Gastroesophageal sphincter (tissue), 4 donors: ENCODE measurements around the gene PCDHGB5. TPM values are rescaled to one million over a fixed set of nuclear protein-coding genes. Genes with fewer than 3 reads are reported as not detected.
"Not testable (repeated sequence)": the region's sequence is repeated elsewhere in the genome, so short reads cannot be mapped to it uniquely, and the experiment has no call there.

ENCODE experiments used
- ATAC-seq: fragments of 150-250 bp; one replicate; pipeline ENCODE4 v1.9.1; 2016; ENCODE audit warnings: mild to moderate bottlenecking, moderate library complexity
- H3K27ac ChIP-seq, 4 donors: fragments of 200-600 bp; sonication (generic) in 3 of 4; 1 replicate in 3 of 4; 2 replicates in 1 of 4; pipeline ENCODE4 v1.5.1; 2016 to 2019
- H3K27me3 ChIP-seq: fragments of 200-600 bp; sonication (generic); one replicate; pipeline ENCODE4 v1.5.1; 2019
- H3K36me3 ChIP-seq, 2 donors: fragments of 200-600 bp; sonication (generic); one replicate each; pipeline ENCODE4 v1.5.1; 2019; ENCODE audit warnings: control low read depth in 1 of 2
- H3K4me1 ChIP-seq, 3 donors: fragments of 200-600 bp; sonication (generic); 1 replicate in 2 of 3; 2 replicates in 1 of 3; pipeline ENCODE4 v1.5.1; 2016 to 2019; ENCODE audit warnings: control low read depth in 2 of 3
- H3K4me3 ChIP-seq, 2 donors: fragments of 200-600 bp; sonication (generic); one replicate each; pipeline ENCODE4 v1.5.1; 2019; ENCODE audit warnings: mild to moderate bottlenecking in 1 of 2, moderate library complexity in 1 of 2
- H3K9me3 ChIP-seq, 3 donors: fragments of 200-600 bp; sonication (generic); one replicate each; pipeline ENCODE4 v1.5.1; 2017 to 2019; ENCODE audit warnings: control low read depth in 2 of 3
- EP300 ChIP-seq: sonication (generic); formaldehyde crosslinking; IDR thresholded peaks from one replicate; pipeline ENCODE4 v1.6.1; 2017; ENCODE audit warnings: antibody characterized with exemption, mild to moderate bottlenecking
- POLR2A ChIP-seq, 2 donors: fragments of 450-650 bp; IDR thresholded peaks; one replicate each; pipeline ENCODE4 v1.6.1; 2017; ENCODE audit warnings: antibody characterized with exemption in 2 of 2, mild to moderate bottlenecking in 2 of 2, moderate library complexity in 1 of 2
- POLR2AphosphoS5 ChIP-seq: sonication (generic); formaldehyde crosslinking; IDR thresholded peaks from one replicate; pipeline ENCODE4 v1.6.1; 2017; ENCODE audit warnings: antibody characterized with exemption
- WGBS, 2 donors: methylation state at CpG; one replicate each; pipeline ENCODE4 v1.1.5; 2018; ENCODE audit warnings: low coverage in 1 of 2; 5-methylcytosine and 5-hydroxymethylcytosine counted together
- total RNA-seq, 4 donors: library from RNA; depleted of rRNA; stranded (reverse); fragments of >200 nt; gene quantifications; one replicate each; pipeline ENCODE4 v1.1.0, GENCODE V29; 2016
- TF ChIP-seq, protein P1 (sequence below), 4 experiments: fragments of 200-600 bp in 2 of 4; fragments of 450-650 bp in 2 of 4; sonication (generic) in 1 of 4; IDR thresholded peaks; one replicate each; pipeline ENCODE4 v1.5.1; 2017 to 2019; ENCODE audit warnings: antibody characterized with exemption in 4 of 4, mild to moderate bottlenecking in 2 of 4, moderate library complexity in 2 of 4

Gene PCDHGB5
- total RNA-seq, 4 donors from 2014 or later, result 4.0 to 12.9 (median 9.8) TPM

DNA sequence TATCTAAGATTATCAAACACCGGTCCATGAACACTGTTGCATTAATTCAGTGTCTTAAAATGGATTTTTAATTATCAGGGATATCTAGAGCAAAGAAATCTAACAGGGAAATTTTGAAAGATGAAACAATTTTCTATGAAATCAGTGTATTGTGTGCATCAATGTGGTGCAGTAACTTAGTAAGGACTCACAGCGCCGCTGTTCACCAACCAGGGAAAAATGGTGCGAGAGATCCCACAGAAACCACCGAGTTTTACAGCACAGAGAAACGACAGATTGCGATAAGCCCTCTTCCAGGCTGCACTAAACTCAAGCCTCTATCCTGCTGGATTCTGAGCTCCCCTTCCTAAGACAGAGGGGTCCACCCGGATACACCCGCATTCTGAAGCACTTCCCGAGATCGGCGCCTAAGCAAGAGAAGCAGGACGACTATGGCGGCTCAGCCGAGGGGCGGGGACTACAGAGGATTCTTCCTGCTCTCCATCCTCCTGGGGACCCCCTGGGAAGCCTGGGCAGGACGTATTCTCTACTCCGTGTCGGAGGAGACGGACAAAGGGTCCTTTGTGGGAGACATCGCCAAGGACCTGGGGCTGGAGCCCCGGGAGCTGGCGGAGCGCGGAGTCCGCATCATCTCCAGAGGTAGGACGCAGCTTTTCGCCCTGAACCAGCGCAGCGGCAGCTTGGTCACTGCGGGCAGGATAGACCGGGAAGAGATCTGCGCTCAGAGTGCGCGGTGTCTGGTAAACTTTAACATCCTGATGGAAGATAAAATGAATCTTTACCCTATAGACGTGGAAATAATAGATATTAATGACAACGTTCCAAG lies 15.1 kb upstream of the PCDHGB5 start, which contains the start of gene PCDHGA7:
TSS of gene PCDHGA7 (plus strand) at position 274 of the 826 bp plus-strand sequence. CDS start at position 432, 158 bp downstream.
- Histone ChIP-seq H3K4me3 (peak within 1 kb of the TSS in 1 of 2 donors; percentile 21), H3K27me3 (no peaks in the 10 kb centered on the region), H3K27ac (no peak within 1 kb of the TSS), H3K4me1 (no peaks in the 10 kb centered on the region), H3K9me3 (peaks cover 2 to 98% (median 6%) of the 10 kb centered on the region in 3 donors), H3K36me3 (peaks cover 0 to 9% of the 10 kb centered on the region in 2 donors)
- no peak for ATAC-seq
- TF ChIP-seq EP300 (no peak), POLR2AphosphoS5 (no peak), POLR2A (IDR thresholded peaks at IDR 0.05) (no peak)
- TF ChIP-seq, protein P1, sequence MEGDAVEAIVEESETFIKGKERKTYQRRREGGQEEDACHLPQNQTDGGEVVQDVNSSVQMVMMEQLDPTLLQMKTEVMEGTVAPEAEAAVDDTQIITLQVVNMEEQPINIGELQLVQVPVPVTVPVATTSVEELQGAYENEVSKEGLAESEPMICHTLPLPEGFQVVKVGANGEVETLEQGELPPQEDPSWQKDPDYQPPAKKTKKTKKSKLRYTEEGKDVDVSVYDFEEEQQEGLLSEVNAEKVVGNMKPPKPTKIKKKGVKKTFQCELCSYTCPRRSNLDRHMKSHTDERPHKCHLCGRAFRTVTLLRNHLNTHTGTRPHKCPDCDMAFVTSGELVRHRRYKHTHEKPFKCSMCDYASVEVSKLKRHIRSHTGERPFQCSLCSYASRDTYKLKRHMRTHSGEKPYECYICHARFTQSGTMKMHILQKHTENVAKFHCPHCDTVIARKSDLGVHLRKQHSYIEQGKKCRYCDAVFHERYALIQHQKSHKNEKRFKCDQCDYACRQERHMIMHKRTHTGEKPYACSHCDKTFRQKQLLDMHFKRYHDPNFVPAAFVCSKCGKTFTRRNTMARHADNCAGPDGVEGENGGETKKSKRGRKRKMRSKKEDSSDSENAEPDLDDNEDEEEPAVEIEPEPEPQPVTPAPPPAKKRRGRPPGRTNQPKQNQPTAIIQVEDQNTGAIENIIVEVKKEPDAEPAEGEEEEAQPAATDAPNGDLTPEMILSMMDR (IDR thresholded peaks at IDR 0.05), result no peak
- 13 to 28% methylated on average over 14 to 23 of the region's 37 CpGs for WGBS, 2 donors

DNA sequence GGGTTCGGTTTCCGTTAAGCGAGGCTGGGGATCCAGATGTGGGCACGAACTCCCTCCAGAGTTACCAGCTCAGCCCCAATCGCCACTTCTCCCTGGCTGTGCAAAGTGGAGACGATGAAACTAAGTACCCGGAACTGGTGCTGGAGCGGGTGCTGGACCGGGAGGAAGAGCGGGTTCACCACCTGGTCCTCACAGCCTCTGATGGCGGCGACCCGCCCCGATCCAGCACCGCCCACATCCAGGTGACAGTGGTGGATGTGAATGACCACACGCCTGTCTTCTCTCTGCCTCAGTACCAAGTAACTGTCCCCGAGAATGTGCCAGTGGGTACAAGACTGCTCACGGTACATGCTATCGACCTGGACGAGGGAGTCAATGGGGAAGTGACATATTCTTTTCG lies 14.4 kb upstream of the PCDHGB5 start:
- no peak for TF ChIP-seq POLR2A (IDR thresholded peaks at IDR 0.05)
- TF ChIP-seq, protein P1 (IDR thresholded peaks at IDR 0.05), result no peak
- no peak for TF ChIP-seq EP300
- TF ChIP-seq POLR2AphosphoS5, result no peak
- peaks cover 2 to 97% (median 6%) of the 10 kb centered on the region in 3 donors for H3K9me3 ChIP-seq
- H3K36me3 ChIP-seq, result peaks cover 0 to 6% of the 10 kb centered on the region in 2 donors
- WGBS, 2 donors, result 29 to 45% methylated on average over 12 to 15 of the region's 21 CpGs
- no peak for ATAC-seq
- H3K27ac ChIP-seq, result no peak overlapping the region
- H3K4me3 ChIP-seq, result no peak overlapping the region
- H3K4me1 ChIP-seq, result no peaks in the 10 kb centered on the region
- no peaks in the 10 kb centered on the region for H3K27me3 ChIP-seq

DNA sequence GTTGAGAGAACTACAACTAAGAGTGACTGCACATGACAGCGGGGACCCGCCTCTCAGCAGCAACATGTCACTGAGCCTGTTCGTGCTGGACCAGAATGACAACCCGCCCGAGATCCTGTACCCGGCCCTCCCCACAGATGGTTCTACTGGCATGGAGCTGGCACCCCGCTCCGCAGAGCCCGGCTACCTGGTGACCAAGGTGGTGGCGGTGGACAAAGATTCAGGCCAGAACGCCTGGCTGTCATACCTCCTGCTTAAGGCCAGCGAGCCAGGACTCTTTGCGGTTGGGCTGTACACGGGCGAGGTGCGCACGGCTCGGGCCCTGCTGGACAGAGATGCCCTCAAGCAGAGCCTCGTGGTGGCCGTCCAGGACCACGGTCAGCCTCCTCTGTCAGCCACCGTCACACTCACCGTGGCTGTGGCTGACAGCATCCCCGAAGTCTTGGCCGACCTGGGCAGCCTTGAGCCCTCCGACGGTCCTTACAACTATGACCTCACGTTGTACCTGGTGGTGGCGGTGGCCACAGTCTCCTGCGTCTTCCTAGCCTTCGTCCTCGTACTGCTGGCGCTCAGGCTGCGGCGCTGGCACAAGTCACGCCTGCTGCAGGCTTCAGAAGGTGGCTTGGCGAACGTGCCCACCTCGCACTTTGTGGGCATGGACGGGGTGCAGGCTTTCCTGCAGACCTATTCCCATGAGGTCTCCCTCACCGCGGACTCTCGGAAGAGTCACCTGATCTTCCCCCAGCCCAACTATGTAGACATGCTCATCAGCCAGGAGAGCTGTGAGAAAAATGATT lies 13.1 kb upstream of the PCDHGB5 start:
- no peak for ATAC-seq
- Histone ChIP-seq H3K9me3 (peaks cover 2 to 97% (median 7%) of the 10 kb centered on the region in 3 donors), H3K27ac (no peak overlapping the region), H3K4me1 (no peaks in the 10 kb centered on the region), H3K4me3 (no peak overlapping the region), H3K36me3 (peaks cover 0 to 12% of the 10 kb centered on the region in 2 donors), H3K27me3 (no peaks in the 10 kb centered on the region)
- 33% methylated on average over 12 of the region's 43 CpGs; no CpG with 5 or more reads in 1 of the 2 donors for WGBS, 2 donors
- TF ChIP-seq, protein P1 (IDR thresholded peaks at IDR 0.05), result no peak
- TF ChIP-seq EP300, result no peak
- TF ChIP-seq POLR2AphosphoS5, result no peak
- TF ChIP-seq POLR2A (IDR thresholded peaks at IDR 0.05), result no peak

DNA sequence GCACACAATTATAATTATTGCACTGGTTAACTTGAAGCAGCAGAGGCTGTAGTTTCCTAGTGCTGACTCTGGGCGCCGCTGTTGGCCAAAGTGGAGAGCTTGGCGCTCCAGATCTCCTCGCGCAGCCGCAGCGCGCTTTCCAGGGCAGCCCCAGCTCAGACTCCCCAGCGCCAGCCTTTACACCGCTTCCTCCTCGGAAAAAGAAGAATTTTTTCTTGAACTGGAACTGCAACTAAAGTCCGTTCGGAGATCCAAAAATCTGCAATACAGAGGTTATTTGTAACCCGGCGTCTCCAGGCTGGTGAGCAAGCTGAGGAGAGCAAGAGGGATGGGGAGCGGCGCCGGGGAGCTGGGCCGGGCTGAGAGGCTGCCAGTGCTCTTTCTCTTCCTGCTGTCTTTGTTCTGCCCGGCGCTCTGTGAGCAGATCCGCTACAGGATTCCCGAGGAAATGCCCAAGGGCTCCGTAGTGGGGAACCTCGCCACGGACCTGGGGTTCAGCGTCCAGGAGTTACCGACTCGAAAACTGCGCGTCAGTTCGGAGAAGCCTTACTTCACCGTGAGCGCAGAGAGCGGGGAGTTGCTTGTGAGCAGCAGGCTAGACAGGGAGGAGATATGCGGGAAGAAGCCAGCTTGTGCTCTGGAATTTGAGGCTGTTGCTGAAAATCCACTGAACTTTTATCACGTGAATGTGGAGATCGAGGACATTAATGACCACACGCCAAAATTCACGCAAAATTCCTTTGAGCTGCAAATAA lies 10.0 kb upstream of the PCDHGB5 start, which contains the start of gene PCDHGB4:
TSS of gene PCDHGB4 (plus strand) at position 142 of the 755 bp plus-strand sequence. CDS start at position 329, 187 bp downstream.
- H3K36me3 ChIP-seq, result peaks cover 0 to 14% of the 10 kb centered on the region in 2 donors
- H3K4me1 ChIP-seq, ATAC-seq, H3K27me3 ChIP-seq, H3K27ac ChIP-seq: not testable (repeated sequence)
- peak within 1 kb of the TSS in 1 of 2 donors; percentile 16 for H3K4me3 ChIP-seq
- TF ChIP-seq, protein P1 (IDR thresholded peaks at IDR 0.05), result peak in 1 of 4 experiments; percentile 29
- peaks cover 2 to 99% (median 8%) of the 10 kb centered on the region in 3 donors for H3K9me3 ChIP-seq
- 11% methylated on average over 3 of the region's 40 CpGs; no CpG with 5 or more reads in 1 of the 2 donors for WGBS, 2 donors
